NCI-H2227 (cell line): Measurements from ENCODE around the gene ADAMTS17.

Source experiments
- DNase-seq: peaks from one replicate; lab custom pipeline; 2025; ENCODE audit not compliant: unreplicated experiment; lab: John Stamatoyannopoulos, UW

ADAMTS17 gene

GRCh38 chr15:100224206-100225185, 117.3 kb downstream of the ADAMTS17 start:
- no peak for DNase-seq

- DNase-seq: no peak
Measured at GRCh38 chr15:100222349-100222715, 119.4 kb downstream of the ADAMTS17 start.

GRCh38 chr15:100221471-100222348, 120.1 kb downstream of the ADAMTS17 start:
- no peak for DNase-seq

- DNase-seq: no peak
Measured at GRCh38 chr15:100220058-100220768, 121.6 kb downstream of the ADAMTS17 start.

- no peak for DNase-seq
Measured at GRCh38 chr15:100218434-100218833, 123.3 kb downstream of the ADAMTS17 start.

- no peak for DNase-seq
Measured at GRCh38 chr15:100216182-100216581, 125.6 kb downstream of the ADAMTS17 start.

- DNase-seq: no peak
Measured at GRCh38 chr15:100215843-100216169, 126.0 kb downstream of the ADAMTS17 start.

- no peak for DNase-seq
Measured at GRCh38 chr15:100215031-100215842, 126.5 kb downstream of the ADAMTS17 start.

- DNase-seq: no peak
Measured at GRCh38 chr15:100211855-100212850, 129.6 kb downstream of the ADAMTS17 start.

- DNase-seq: no peak
Measured at GRCh38 chr15:100210338-100210737, 131.4 kb downstream of the ADAMTS17 start.

- no peak for DNase-seq
Measured at GRCh38 chr15:100208921-100209603, 132.7 kb downstream of the ADAMTS17 start.

- DNase-seq: no peak
Measured at GRCh38 chr15:100207053-100207452, 134.7 kb downstream of the ADAMTS17 start.

GRCh38 chr15:100206643-100207042, 135.1 kb downstream of the ADAMTS17 start:
- DNase-seq: no peak

- no peak for DNase-seq
Measured at GRCh38 chr15:100205549-100206295, 136.1 kb downstream of the ADAMTS17 start.

- no peak for DNase-seq
Measured at GRCh38 chr15:100204771-100205170, 137.0 kb downstream of the ADAMTS17 start.

GRCh38 chr15:100204211-100204610, 137.6 kb downstream of the ADAMTS17 start:
- DNase-seq: no peak

GRCh38 chr15:100202309-100202960, 139.3 kb downstream of the ADAMTS17 start:
- DNase-seq: no peak
